SK-N-MC (cell line): ENCODE results near the gene ABCB10.

Experiments used
- EZH2 ChIP-seq: fragments of 200-600 bp; sonication (generic); IDR thresholded peaks from one replicate; pipeline ENCODE4 v1.6.1; 2017; ENCODE audit warnings: antibody characterized with exemption
- POLR2AphosphoS5 ChIP-seq: IDR thresholded peaks from 2 replicates; pipeline ENCODE4 v1.6.1; 2012; ENCODE audit warnings: mild to moderate bottlenecking, low read depth, low read length, borderline replicate concordance

- TF ChIP-seq EZH2 (no peak), POLR2AphosphoS5 (no peak)
These were observed 4.2 kb upstream of the ABCB10 start for GRCh38 chr1:229562686-229563085.
